Panc1 (cell line): ENCODE results near the gene DDC. TPM values are rescaled to one million over a fixed set of nuclear protein-coding genes. Genes with fewer than 3 reads are reported as not detected.

ENCODE experiments used
- ATAC-seq: fragments of 200-7000 bp; cut with Tn5 transposase; 2 replicates; pipeline ENCODE4 v1.9.1; 2020; ENCODE audit warnings: mild to moderate bottlenecking, moderate library complexity
- BruUV-seq: library from RNA; stranded (reverse); fragments of 400-500 nt; replicated peaks from 2 replicates; lab custom pipeline; 2021; lab: Mats Ljungman, UMichigan
- CTCF ChIA-PET: fragments of 300-600 bp; sonication (Branson Sonifier 250); formaldehyde crosslinking; loops from one replicate; lab custom pipeline; 2022; ENCODE audit warnings: antibody characterized with exemption; lab: Charles Lee
- POLR2A ChIA-PET: fragments of 300-600 bp; sonication (Branson Sonifier 250); formaldehyde crosslinking; loops from one replicate; lab custom pipeline; 2022; ENCODE audit warnings: antibody characterized with exemption; lab: Charles Lee
- DNase-seq: peaks from one replicate; pipeline ENCODE4 v3.0.0-alpha.2; 2010; ENCODE audit warnings: low read depth, low spot score
- H3K27ac ChIP-seq: 2 replicates; pipeline ENCODE4 v1.5.1; 2011; ENCODE audit warnings: mild to moderate bottlenecking, low read length, inconsistent platforms
- H3K27me3 ChIP-seq: fragments of 200-500 bp; sonication (Bioruptor generic); 2 replicates; pipeline ENCODE4 v1.6.0; 2014; ENCODE audit warnings: low read length, inconsistent platforms; ENCODE audit not compliant: control insufficient read depth, insufficient read depth
- H3K36me3 ChIP-seq: fragments of 200-500 bp; sonication (Bioruptor generic); 2 replicates; pipeline ENCODE4 v1.5.1; 2014; ENCODE audit warnings: inconsistent platforms, mild to moderate bottlenecking, low read length, moderate library complexity; ENCODE audit not compliant: control insufficient read depth, insufficient read depth
- H3K4me1 ChIP-seq: 2 replicates; pipeline ENCODE4 v1.5.1; 2011; ENCODE audit warnings: inconsistent platforms, mild to moderate bottlenecking, low read length, moderate library complexity; ENCODE audit not compliant: control insufficient read depth, insufficient read depth
- H3K4me3 ChIP-seq, 2 experiments: 2 replicates each; pipeline ENCODE4 v1.5.1; 2011 to 2012; ENCODE audit warnings: low read depth in 2 of 2, low read length in 2 of 2, mild to moderate bottlenecking in 2 of 2, inconsistent platforms in 1 of 2, moderate library complexity in 1 of 2
- H3K9me3 ChIP-seq: fragments of 200-500 bp; sonication (Bioruptor generic); 2 replicates; pipeline ENCODE4 v1.5.1; 2014; ENCODE audit warnings: low read depth, mild to moderate bottlenecking, inconsistent platforms, low read length, moderate library complexity; ENCODE audit not compliant: control insufficient read depth, insufficient read depth
- POLR2AphosphoS5 ChIP-seq: IDR thresholded peaks from 2 replicates; pipeline ENCODE4 v1.6.1; 2012; ENCODE audit warnings: mild to moderate bottlenecking, low read depth, low read length, moderate library complexity
- SIN3A ChIP-seq: IDR thresholded peaks from 2 replicates; pipeline ENCODE4 v1.6.1; 2012; ENCODE audit warnings: low read depth, mild to moderate bottlenecking, low read length, moderate library complexity, borderline replicate concordance; ENCODE audit not compliant: insufficient read depth
- TCF7L2 ChIP-seq: IDR thresholded peaks from 2 replicates; pipeline ENCODE4 v1.6.1; 2011; ENCODE audit warnings: mild to moderate bottlenecking, low read depth, low read length, inconsistent platforms
- in situ Hi-C: cut with HindIII; loops from 2 replicates; pipeline ENCODE4 v1.10.0; 2016; ENCODE audit warnings: low sequenced_read_pairs, low pct_unique_long_range_greater_than_20kb
- intact Hi-C: fragments of 100-400 bp; cut with micrococcal nuclease; formaldehyde crosslinking; loops from one replicate; pipeline ENCODE4 v1.10.0; 2022; ENCODE audit not compliant: unreplicated experiment
- total RNA-seq: library from RNA; stranded (reverse); gene quantifications from one replicate; pipeline ENCODE4 v1.2.1, GENCODE V29; 2021; ENCODE audit not compliant: unreplicated experiment
- TF ChIP-seq, protein P1 (sequence below): fragments of 450-650 bp; IDR thresholded peaks from 2 replicates; pipeline ENCODE4 v1.5.1; 2017; ENCODE audit warnings: mild to moderate bottlenecking
- TF ChIP-seq, protein P2 (sequence below), 2 experiments: IDR thresholded peaks; 2 replicates each; pipeline ENCODE4 v1.6.1; 2011 to 2012; ENCODE audit warnings: low read depth in 2 of 2, control low read depth in 1 of 2, low read length in 1 of 2, mild to moderate bottlenecking in 1 of 2, moderate library complexity in 1 of 2; ENCODE audit not compliant: insufficient read depth in 1 of 2

The DDC gene
- total RNA-seq, 1 experiment from 2014 or later, result not detected

DNA sequence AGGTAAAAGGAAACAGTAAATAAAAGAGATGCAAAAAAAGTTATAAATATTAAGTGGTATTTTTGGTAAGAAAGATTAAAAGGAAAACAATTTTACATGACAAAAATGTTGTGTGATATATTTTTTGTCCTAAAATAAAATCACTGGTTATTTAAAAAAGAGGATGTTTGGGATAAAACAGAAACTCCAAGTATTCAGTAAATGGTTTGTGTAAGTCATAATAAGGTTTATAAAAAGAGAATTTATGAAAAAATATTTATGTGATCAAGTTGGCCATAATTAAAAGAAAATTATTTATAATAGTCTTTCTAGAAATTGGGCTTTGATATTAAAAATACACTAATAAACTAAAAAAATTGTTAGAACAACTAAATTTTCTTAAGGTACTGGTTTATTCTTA is 76.8 kb downstream of the DDC start:
- in situ Hi-C loops (no loop called here), intact Hi-C loops (no loop called here)
- DNase-seq (no peak), ATAC-seq (no peak)
- POLR2A ChIA-PET, result no interaction called here
- TF ChIP-seq, protein P1, sequence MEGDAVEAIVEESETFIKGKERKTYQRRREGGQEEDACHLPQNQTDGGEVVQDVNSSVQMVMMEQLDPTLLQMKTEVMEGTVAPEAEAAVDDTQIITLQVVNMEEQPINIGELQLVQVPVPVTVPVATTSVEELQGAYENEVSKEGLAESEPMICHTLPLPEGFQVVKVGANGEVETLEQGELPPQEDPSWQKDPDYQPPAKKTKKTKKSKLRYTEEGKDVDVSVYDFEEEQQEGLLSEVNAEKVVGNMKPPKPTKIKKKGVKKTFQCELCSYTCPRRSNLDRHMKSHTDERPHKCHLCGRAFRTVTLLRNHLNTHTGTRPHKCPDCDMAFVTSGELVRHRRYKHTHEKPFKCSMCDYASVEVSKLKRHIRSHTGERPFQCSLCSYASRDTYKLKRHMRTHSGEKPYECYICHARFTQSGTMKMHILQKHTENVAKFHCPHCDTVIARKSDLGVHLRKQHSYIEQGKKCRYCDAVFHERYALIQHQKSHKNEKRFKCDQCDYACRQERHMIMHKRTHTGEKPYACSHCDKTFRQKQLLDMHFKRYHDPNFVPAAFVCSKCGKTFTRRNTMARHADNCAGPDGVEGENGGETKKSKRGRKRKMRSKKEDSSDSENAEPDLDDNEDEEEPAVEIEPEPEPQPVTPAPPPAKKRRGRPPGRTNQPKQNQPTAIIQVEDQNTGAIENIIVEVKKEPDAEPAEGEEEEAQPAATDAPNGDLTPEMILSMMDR, result no peak
- TF ChIP-seq POLR2AphosphoS5 (no peak), TCF7L2 (no peak), SIN3A (no peak)
- TF ChIP-seq, protein P2, sequence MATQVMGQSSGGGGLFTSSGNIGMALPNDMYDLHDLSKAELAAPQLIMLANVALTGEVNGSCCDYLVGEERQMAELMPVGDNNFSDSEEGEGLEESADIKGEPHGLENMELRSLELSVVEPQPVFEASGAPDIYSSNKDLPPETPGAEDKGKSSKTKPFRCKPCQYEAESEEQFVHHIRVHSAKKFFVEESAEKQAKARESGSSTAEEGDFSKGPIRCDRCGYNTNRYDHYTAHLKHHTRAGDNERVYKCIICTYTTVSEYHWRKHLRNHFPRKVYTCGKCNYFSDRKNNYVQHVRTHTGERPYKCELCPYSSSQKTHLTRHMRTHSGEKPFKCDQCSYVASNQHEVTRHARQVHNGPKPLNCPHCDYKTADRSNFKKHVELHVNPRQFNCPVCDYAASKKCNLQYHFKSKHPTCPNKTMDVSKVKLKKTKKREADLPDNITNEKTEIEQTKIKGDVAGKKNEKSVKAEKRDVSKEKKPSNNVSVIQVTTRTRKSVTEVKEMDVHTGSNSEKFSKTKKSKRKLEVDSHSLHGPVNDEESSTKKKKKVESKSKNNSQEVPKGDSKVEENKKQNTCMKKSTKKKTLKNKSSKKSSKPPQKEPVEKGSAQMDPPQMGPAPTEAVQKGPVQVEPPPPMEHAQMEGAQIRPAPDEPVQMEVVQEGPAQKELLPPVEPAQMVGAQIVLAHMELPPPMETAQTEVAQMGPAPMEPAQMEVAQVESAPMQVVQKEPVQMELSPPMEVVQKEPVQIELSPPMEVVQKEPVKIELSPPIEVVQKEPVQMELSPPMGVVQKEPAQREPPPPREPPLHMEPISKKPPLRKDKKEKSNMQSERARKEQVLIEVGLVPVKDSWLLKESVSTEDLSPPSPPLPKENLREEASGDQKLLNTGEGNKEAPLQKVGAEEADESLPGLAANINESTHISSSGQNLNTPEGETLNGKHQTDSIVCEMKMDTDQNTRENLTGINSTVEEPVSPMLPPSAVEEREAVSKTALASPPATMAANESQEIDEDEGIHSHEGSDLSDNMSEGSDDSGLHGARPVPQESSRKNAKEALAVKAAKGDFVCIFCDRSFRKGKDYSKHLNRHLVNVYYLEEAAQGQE (IDR thresholded peaks at IDR 0.05; ENCODE audit: insufficient read depth in 1 of 2, low read depth in 2 of 2, low read length in 1 of 2), result no peak
- Histone ChIP-seq H3K36me3 (no peaks in the 10 kb centered on the region), H3K4me3 (no peak overlapping the region), H3K27ac (no peak overlapping the region), H3K9me3 (peaks cover 9% of the 10 kb centered on the region), H3K4me1 (no peaks in the 10 kb centered on the region), H3K27me3 (no peaks in the 10 kb centered on the region)
- CTCF ChIA-PET, result no interaction called here
- no TSS peak for BruUV-seq

DNA sequence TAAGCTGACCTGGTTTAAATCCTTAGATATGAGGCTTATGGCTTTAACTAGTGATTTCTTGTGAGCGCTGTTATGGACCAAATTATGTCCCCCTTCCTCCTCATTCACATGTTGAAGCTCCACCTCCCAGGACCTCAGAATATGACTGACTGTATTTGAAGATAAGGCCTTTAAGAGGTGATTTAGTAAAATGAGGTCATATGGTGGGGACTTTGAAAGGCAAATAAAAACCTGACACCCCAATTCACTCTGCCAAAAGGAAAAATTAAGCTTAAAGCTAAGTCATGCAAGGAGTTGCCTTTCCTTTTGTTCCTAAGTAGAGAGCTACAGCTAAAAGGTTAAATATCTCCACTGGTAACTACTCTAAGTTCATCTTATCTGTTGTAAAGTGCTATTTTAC is 78.7 kb downstream of the DDC start:
- H3K27me3 ChIP-seq, result no peaks in the 10 kb centered on the region
- in situ Hi-C loops (no loop called here), intact Hi-C loops (no loop called here)
- CTCF ChIA-PET, result no interaction called here
- POLR2A ChIA-PET, result no interaction called here
- DNase-seq (no peak), ATAC-seq (no peak)
- no peaks in the 10 kb centered on the region for H3K36me3 ChIP-seq
- H3K4me1 ChIP-seq, result no peaks in the 10 kb centered on the region
- BruUV-seq, result no TSS peak
- TF ChIP-seq TCF7L2 (no peak), POLR2AphosphoS5 (no peak), SIN3A (no peak)
- TF ChIP-seq, protein P1, result no peak
- TF ChIP-seq, protein P2 (IDR thresholded peaks at IDR 0.05; ENCODE audit: insufficient read depth in 1 of 2, low read depth in 2 of 2, low read length in 1 of 2), result no peak
- no peak overlapping the region for H3K27ac ChIP-seq
- H3K9me3 ChIP-seq, result peaks cover 9% of the 10 kb centered on the region
- no peak overlapping the region for H3K4me3 ChIP-seq
